Mesenchymal stem cell (in vitro differentiated cells and primary cell): ENCODE measurements around the gene TREML4.

ENCODE experiments used
- DNase-seq: peaks from one replicate; pipeline ENCODE4 v3.0.0-alpha.2; 2013
- H2AFZ ChIP-seq: one replicate; pipeline ENCODE4 v1.6.1; 2013; ENCODE audit warnings: low read depth, mild to moderate bottlenecking, control low read depth, inconsistent platforms, low read length, moderate library complexity
- H2AK5ac ChIP-seq: 2 replicates; pipeline ENCODE4 v1.6.1; 2013; ENCODE audit warnings: low read length, moderate library complexity, mild to moderate bottlenecking, inconsistent platforms; ENCODE audit not compliant: severe bottlenecking
- H2BK120ac ChIP-seq: one replicate; pipeline ENCODE4 v1.6.1; 2013; ENCODE audit warnings: low read depth, mild to moderate bottlenecking, inconsistent platforms, low read length, moderate library complexity
- H2BK12ac ChIP-seq, 2 experiments: one replicate each; pipeline ENCODE4 v1.6.1; 2013; ENCODE audit warnings: inconsistent platforms in 2 of 2, low read length in 2 of 2, mild to moderate bottlenecking in 2 of 2, moderate library complexity in 2 of 2, control low read depth in 1 of 2
- H2BK15ac ChIP-seq: one replicate; pipeline ENCODE4 v1.6.1; 2013; ENCODE audit warnings: mild to moderate bottlenecking, low read depth, inconsistent platforms; ENCODE audit not compliant: poor library complexity, severe bottlenecking
- H2BK5ac ChIP-seq: 2 replicates; pipeline ENCODE4 v1.6.1; 2013; ENCODE audit warnings: low read depth, mild to moderate bottlenecking, low read length, control low read depth, inconsistent platforms; ENCODE audit not compliant: poor library complexity, severe bottlenecking
- H3K14ac ChIP-seq, 2 experiments: one replicate each; pipeline ENCODE4 v1.6.1; 2013; ENCODE audit warnings: inconsistent platforms in 2 of 2, low read length in 2 of 2, control low read depth in 1 of 2, mild to moderate bottlenecking in 1 of 2, moderate library complexity in 1 of 2
- H3K18ac ChIP-seq, 2 experiments: one replicate each; pipeline ENCODE4 v1.6.1; 2013; ENCODE audit warnings: inconsistent platforms in 2 of 2, low read length in 2 of 2, control low read depth in 1 of 2, low read depth in 1 of 2, mild to moderate bottlenecking in 1 of 2
- H3K23ac ChIP-seq, 2 experiments: one replicate each; pipeline ENCODE4 v1.6.1; 2013; ENCODE audit warnings: inconsistent platforms in 2 of 2, low read length in 2 of 2, mild to moderate bottlenecking in 2 of 2, moderate library complexity in 2 of 2, control low read depth in 1 of 2
- H3K27ac ChIP-seq: 2 replicates; pipeline ENCODE4 v1.5.1; 2013; ENCODE audit warnings: mild to moderate bottlenecking, moderate library complexity, low read length, control low read depth, inconsistent platforms; ENCODE audit not compliant: poor library complexity, severe bottlenecking
- H3K27me3 ChIP-seq, 2 experiments: 2 replicates each; pipeline versions ENCODE4 v1.6.1 to v1.7.0; 2013; ENCODE audit warnings: low read length in 2 of 2, mild to moderate bottlenecking in 2 of 2, moderate library complexity in 2 of 2, control low read depth in 1 of 2, inconsistent platforms in 1 of 2; ENCODE audit not compliant: control insufficient read depth in 1 of 2, insufficient read depth in 1 of 2
- H3K36me3 ChIP-seq, 2 experiments: 2 replicates each; pipeline versions ENCODE4 v1.6.1 to v1.7.0; 2013; ENCODE audit warnings: low read length in 2 of 2, control low read depth in 1 of 2, inconsistent platforms in 1 of 2, low read depth in 1 of 2, mild to moderate bottlenecking in 1 of 2; ENCODE audit not compliant: insufficient read depth in 2 of 2, control insufficient read depth in 1 of 2
- H3K4ac ChIP-seq, 2 experiments: one replicate each; pipeline ENCODE4 v1.6.1; 2013; ENCODE audit warnings: inconsistent platforms in 2 of 2, low read length in 2 of 2, mild to moderate bottlenecking in 2 of 2, moderate library complexity in 2 of 2, control low read depth in 1 of 2, low read depth in 1 of 2
- H3K4me1 ChIP-seq: 2 replicates; pipeline ENCODE4 v1.6.1; 2013; ENCODE audit warnings: low read depth, low read length, control low read depth; ENCODE audit not compliant: control insufficient read depth, insufficient read depth
- H3K4me2 ChIP-seq: 2 replicates; pipeline ENCODE4 v1.6.1; 2013; ENCODE audit warnings: low read length, mild to moderate bottlenecking, inconsistent platforms; ENCODE audit not compliant: poor library complexity, severe bottlenecking
- H3K4me3 ChIP-seq, 2 experiments: 2 replicates each; pipeline versions ENCODE4 v1.5.1 to v1.7.0; 2013; ENCODE audit warnings: low read length in 2 of 2, mild to moderate bottlenecking in 2 of 2, control low read depth in 1 of 2, low read depth in 1 of 2; ENCODE audit not compliant: insufficient read depth in 1 of 2
- H3K79me1 ChIP-seq: replicated peaks from 2 replicates; pipeline ENCODE4 v1.6.1; 2013; ENCODE audit warnings: mild to moderate bottlenecking, control low read depth, low read length, inconsistent platforms; ENCODE audit not compliant: poor library complexity, severe bottlenecking
- H3K9ac ChIP-seq: 2 replicates; pipeline ENCODE4 v1.7.0; 2013; ENCODE audit warnings: mild to moderate bottlenecking, low read length, moderate library complexity
- H3K9me3 ChIP-seq: 2 replicates; pipeline ENCODE4 v1.7.0; 2013; ENCODE audit warnings: mild to moderate bottlenecking, low read length; ENCODE audit not compliant: control insufficient read depth
- H4K8ac ChIP-seq: one replicate; pipeline ENCODE4 v1.6.1; 2013; ENCODE audit warnings: inconsistent platforms, mild to moderate bottlenecking, low read length, moderate library complexity
- H4K91ac ChIP-seq: one replicate; pipeline ENCODE4 v1.6.1; 2013; ENCODE audit warnings: mild to moderate bottlenecking, low read length, inconsistent platforms
- WGBS: methylation state at CpG from one replicate; pipeline ENCODE4 v1.1.7; 2013; ENCODE audit warnings: mixed read lengths; 5-methylcytosine and 5-hydroxymethylcytosine counted together

The TREML4 gene

DNA sequence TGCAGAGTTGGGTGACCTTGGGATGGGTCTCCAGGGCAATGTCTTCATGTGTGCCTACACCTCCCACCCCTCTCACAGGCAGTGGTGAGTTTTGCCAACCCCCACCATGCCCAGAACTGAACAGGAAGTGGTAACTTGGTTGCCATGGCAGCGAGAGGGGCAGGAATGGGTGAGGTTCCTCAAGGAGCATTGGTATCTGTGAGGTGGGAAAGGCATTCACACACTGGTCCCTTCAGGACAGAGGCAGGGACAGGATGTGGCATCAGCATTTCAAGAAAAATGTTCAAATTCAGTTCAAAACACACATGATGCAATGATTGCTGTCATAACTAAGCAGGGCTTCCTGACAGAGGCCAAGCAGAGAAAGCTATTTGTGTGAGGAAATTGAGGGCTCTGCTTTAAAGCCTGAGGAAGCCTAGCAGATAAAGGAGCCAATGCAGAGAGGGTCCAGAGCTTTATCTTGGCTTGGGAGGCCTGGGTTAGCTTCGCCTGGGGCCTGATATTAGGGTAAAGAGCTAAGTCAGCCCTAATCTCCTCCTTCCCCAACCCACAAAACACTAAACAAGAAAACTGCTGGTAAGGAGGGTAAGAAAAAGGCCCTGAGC lies 27.8 kb upstream of the TREML4 start:
- H3K27me3 ChIP-seq = peaks cover 5 to 37% of the 10 kb centered on the region in 2 experiments
- no peak overlapping the region for H2AK5ac ChIP-seq
- H2AFZ ChIP-seq = no peak overlapping the region
- H3K14ac ChIP-seq = no peak overlapping the region
- H2BK120ac ChIP-seq = no peak overlapping the region
- H3K9me3 ChIP-seq = no peaks in the 10 kb centered on the region
- H3K4ac ChIP-seq = no peak overlapping the region
- H3K4me3 ChIP-seq = no peak overlapping the region
- no peak overlapping the region for H3K9ac ChIP-seq
- no peaks in the 10 kb centered on the region for H3K79me1 ChIP-seq
- H3K4me2 ChIP-seq = no peak overlapping the region
- no peaks in the 10 kb centered on the region for H3K36me3 ChIP-seq
- WGBS = 88% methylated on average over 1 of the region's 2 CpGs
- H2BK12ac ChIP-seq = no peak overlapping the region
- no peak overlapping the region for H3K18ac ChIP-seq
- H3K27ac ChIP-seq = no peak overlapping the region
- H4K91ac ChIP-seq = no peak overlapping the region
- no peak overlapping the region for H4K8ac ChIP-seq
- H3K23ac ChIP-seq = no peak overlapping the region
- peak overlapping the region; percentile 4 for H2BK15ac ChIP-seq
- H2BK5ac ChIP-seq = no peak overlapping the region
- no peaks in the 10 kb centered on the region for H3K4me1 ChIP-seq
- DNase-seq = peak; percentile 24

DNA sequence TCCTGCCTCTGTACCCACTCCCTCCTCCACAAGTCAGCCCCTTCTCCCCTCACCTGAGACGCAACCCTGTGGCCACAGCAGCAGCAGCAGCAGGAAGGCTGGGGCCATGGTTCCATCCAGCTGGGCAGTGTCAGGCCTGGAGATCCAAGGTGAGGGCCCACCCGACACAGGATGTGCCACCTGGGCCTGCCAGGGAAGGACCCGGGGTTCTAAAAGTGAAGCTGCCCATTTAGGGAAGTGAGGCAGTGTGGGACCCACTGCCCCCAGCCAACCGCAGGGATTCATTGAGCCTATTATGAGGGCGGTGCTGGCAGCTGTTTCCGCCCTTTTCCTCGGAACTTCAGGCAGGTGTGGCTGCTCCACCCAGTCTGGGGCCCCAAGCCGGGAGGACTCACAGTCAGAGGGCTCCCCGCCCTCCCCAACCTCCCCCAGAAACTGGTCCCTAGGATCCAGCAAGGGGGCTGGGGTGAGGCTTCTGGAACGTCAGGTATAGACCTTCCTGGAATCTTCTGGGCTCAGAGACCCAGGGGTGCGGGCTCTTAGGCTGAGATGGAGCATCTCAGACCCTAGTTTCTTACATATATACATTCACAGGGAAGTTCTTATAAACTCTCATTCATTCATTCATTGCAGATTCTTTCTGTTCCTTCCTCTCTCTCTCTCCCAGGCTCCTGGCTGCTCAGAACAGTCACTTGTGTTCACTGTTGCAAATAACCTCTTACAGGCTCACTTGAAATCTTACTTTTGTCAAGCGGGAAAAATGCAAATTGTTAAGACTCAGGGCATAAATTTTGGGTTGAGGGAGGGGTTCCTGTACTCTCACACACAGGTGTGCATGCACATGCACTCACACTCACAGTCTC lies 27.0 kb upstream of the TREML4 start, which contains the start of gene TREML2:
TSS of gene TREML2 (minus strand) at position 249 of the 863 bp plus-strand sequence. CDS start at position 108, 141 bp downstream.
- H2AFZ ChIP-seq = no peak within 1 kb of the TSS
- no peak within 1 kb of the TSS for H3K9ac ChIP-seq
- H3K9me3 ChIP-seq = no peaks in the 10 kb centered on the region
- H3K79me1 ChIP-seq = no peaks in the 10 kb centered on the region
- H3K27ac ChIP-seq = no peak within 1 kb of the TSS
- no peaks in the 10 kb centered on the region for H3K36me3 ChIP-seq
- H3K4me3 ChIP-seq = no peak within 1 kb of the TSS
- H4K91ac ChIP-seq = peak within 1 kb of the TSS; percentile 11
- H3K14ac ChIP-seq = no peak within 1 kb of the TSS
- no peak within 1 kb of the TSS for H4K8ac ChIP-seq
- H3K4me2 ChIP-seq = no peak within 1 kb of the TSS
- 76% methylated on average over 12 of the region's 12 CpGs for WGBS
- peak within 1 kb of the TSS; percentile 4 for H2BK15ac ChIP-seq
- no peak within 1 kb of the TSS for H2AK5ac ChIP-seq
- no peak within 1 kb of the TSS for H2BK5ac ChIP-seq
- no peak within 1 kb of the TSS for H3K4ac ChIP-seq
- no peak for DNase-seq
- peaks cover 0 to 29% of the 10 kb centered on the region in 2 experiments for H3K27me3 ChIP-seq
- no peak within 1 kb of the TSS for H2BK12ac ChIP-seq
- H3K23ac ChIP-seq = no peak within 1 kb of the TSS
- H3K18ac ChIP-seq = no peak within 1 kb of the TSS
- H2BK120ac ChIP-seq = no peak within 1 kb of the TSS
- no peaks in the 10 kb centered on the region for H3K4me1 ChIP-seq

DNA sequence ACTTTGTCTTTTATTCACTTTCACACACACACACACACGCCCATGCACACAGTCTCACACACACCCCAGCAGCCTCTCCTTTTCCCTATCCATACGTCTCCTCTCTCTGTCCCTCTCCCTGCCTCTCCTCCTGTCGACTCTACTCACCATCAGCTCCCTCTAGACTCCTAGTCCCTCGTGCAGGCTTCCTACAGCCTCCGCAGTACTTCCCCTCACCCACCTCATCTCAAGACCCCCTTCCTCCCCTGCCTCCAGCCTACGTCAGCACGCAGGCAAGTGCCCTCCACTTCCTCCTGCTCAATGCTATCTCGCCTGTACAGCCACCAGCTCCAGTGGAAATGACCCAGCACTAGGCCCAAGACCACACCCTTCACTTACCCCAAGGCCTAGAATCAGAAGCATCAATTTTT lies 26.4 kb upstream of the TREML4 start:
- no peak overlapping the region for H2BK12ac ChIP-seq
- no peaks in the 10 kb centered on the region for H3K4me1 ChIP-seq
- no peak overlapping the region for H2AK5ac ChIP-seq
- H3K4ac ChIP-seq = no peak overlapping the region
- no peak overlapping the region for H2BK120ac ChIP-seq
- DNase-seq = no peak
- no peak overlapping the region for H2BK5ac ChIP-seq
- no peaks in the 10 kb centered on the region for H3K36me3 ChIP-seq
- no peak overlapping the region for H3K18ac ChIP-seq
- no peak overlapping the region for H3K9ac ChIP-seq
- H2BK15ac ChIP-seq = no peak overlapping the region
- no peaks in the 10 kb centered on the region for H3K79me1 ChIP-seq
- no peak overlapping the region for H4K8ac ChIP-seq
- H3K14ac ChIP-seq = no peak overlapping the region
- no peak overlapping the region for H3K23ac ChIP-seq
- peak overlapping the region; percentile 11 for H4K91ac ChIP-seq
- no peak overlapping the region for H2AFZ ChIP-seq
- peaks cover 0 to 23% of the 10 kb centered on the region in 2 experiments for H3K27me3 ChIP-seq
- no peak overlapping the region for H3K4me3 ChIP-seq
- 65% methylated on average over 8 of the region's 8 CpGs for WGBS
- no peak overlapping the region for H3K27ac ChIP-seq
- no peak overlapping the region for H3K4me2 ChIP-seq
- H3K9me3 ChIP-seq = no peaks in the 10 kb centered on the region

DNA sequence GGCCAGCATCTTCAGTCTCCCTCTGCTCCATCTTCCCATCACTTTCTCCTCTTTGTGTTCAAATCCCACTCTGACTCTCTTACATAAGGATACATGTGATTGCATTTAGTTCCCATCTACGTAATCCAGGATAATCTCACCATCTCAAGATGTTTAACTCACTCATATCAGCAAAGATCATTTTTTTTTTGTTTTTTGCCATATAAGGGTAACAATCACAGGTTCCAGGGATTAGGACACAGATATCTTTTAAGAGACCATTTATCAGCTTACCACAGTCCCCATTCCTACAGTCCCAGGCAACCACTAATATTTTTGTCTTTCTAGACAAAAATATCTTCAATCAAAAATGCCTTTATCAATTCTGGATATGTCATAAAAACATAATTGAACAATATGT lies 24.0 kb upstream of the TREML4 start:
- Histone ChIP-seq H3K4me3 (no peak overlapping the region), H3K9me3 (no peaks in the 10 kb centered on the region), H2BK5ac (no peak overlapping the region)

More for the DNA sequence above, 24.0 kb upstream of the TREML4 start:
- no peak overlapping the region for H4K8ac ChIP-seq
- H3K4ac ChIP-seq = no peak overlapping the region
- no peak overlapping the region for H2AFZ ChIP-seq
- no peak overlapping the region for H3K18ac ChIP-seq
- H2BK12ac ChIP-seq = no peak overlapping the region
- no peaks in the 10 kb centered on the region for H3K79me1 ChIP-seq
- H2BK15ac ChIP-seq = no peak overlapping the region
- no peak overlapping the region for H2AK5ac ChIP-seq
- H4K91ac ChIP-seq = no peak overlapping the region
- H3K4me2 ChIP-seq = no peak overlapping the region
- no peak for DNase-seq
- no peak overlapping the region for H3K27ac ChIP-seq
- H3K14ac ChIP-seq = no peak overlapping the region
- no peaks in the 10 kb centered on the region for H3K4me1 ChIP-seq
- no peaks in the 10 kb centered on the region for H3K36me3 ChIP-seq
- H3K27me3 ChIP-seq = peaks cover 0 to 11% of the 10 kb centered on the region in 2 experiments
- H3K23ac ChIP-seq = no peak overlapping the region
- no peak overlapping the region for H2BK120ac ChIP-seq
- no peak overlapping the region for H3K9ac ChIP-seq
- WGBS = 88% methylated on average over 1 of the region's 1 CpG
